PC-3 (cell line): Measurements from ENCODE around the gene OR56A5.

Experiments used
- EZH2 ChIP-seq: fragments of 300-600 bp; sonication (generic); IDR thresholded peaks from one replicate; pipeline ENCODE4 v1.6.1; 2017; ENCODE audit warnings: antibody characterized with exemption, mild to moderate bottlenecking, low read length; ENCODE audit not compliant: unreplicated experiment
- EZH2phosphoT487 ChIP-seq: fragments of 300-600 bp; sonication (generic); IDR thresholded peaks from 2 replicates; pipeline ENCODE4 v1.6.1; 2018; ENCODE audit warnings: mild to moderate bottlenecking, antibody characterized with exemption, low read length, borderline replicate concordance
- TF ChIP-seq, protein P1 (sequence below): fragments of 300-600 bp; sonication (generic); conservative IDR thresholded peaks from 2 replicates; pipeline ENCODE4 v1.5.1; 2017; ENCODE audit warnings: antibody characterized with exemption, low read depth, mild to moderate bottlenecking, low read length

DNA sequence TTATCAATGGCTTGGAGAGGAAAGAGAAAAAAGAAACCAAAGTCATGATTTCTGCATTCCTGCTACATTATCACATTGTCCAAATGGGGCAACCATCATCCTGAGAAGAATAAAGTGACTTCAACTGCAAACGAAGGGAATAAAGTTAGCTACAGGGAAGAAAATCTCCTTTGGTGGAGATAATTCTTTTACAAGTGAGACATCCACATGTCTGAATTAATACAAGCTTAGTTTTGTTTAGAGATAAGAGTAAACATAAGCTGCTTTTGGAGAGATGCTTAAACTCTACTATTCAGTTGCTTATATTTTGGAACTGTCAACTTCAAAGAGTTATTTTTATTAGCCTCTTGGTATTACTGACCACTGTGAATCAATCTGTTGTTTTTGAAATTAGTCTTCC lies 18.6 kb upstream of the OR56A5 start, which contains the start of gene OR52L1:
- TF ChIP-seq, protein P1, sequence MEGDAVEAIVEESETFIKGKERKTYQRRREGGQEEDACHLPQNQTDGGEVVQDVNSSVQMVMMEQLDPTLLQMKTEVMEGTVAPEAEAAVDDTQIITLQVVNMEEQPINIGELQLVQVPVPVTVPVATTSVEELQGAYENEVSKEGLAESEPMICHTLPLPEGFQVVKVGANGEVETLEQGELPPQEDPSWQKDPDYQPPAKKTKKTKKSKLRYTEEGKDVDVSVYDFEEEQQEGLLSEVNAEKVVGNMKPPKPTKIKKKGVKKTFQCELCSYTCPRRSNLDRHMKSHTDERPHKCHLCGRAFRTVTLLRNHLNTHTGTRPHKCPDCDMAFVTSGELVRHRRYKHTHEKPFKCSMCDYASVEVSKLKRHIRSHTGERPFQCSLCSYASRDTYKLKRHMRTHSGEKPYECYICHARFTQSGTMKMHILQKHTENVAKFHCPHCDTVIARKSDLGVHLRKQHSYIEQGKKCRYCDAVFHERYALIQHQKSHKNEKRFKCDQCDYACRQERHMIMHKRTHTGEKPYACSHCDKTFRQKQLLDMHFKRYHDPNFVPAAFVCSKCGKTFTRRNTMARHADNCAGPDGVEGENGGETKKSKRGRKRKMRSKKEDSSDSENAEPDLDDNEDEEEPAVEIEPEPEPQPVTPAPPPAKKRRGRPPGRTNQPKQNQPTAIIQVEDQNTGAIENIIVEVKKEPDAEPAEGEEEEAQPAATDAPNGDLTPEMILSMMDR: no peak
- TF ChIP-seq EZH2 (no peak), EZH2phosphoT487 (no peak)
